WTC11 (cell line): ENCODE data around the gene HPS5.

Source experiments
- AR ChIP-seq: fragments of 250-450 bp; sonication (Bioruptor Pico); IDR thresholded peaks from 2 replicates; pipeline ENCODE4 v1.9.0; 2021; ENCODE audit warnings: mild to moderate bottlenecking
- ARID4B ChIP-seq: sonication (generic); formaldehyde crosslinking; IDR thresholded peaks from 2 replicates; pipeline ENCODE4 v1.8.0; 2023; ENCODE audit warnings: missing genetic modification reagents, mild to moderate bottlenecking, borderline replicate concordance
- CREB1 ChIP-seq: sonication (generic); formaldehyde crosslinking; IDR thresholded peaks from 2 replicates; pipeline ENCODE4 v1.8.0; 2023; ENCODE audit warnings: mild to moderate bottlenecking, missing genetic modification reagents
- CREM ChIP-seq: sonication (generic); formaldehyde crosslinking; IDR thresholded peaks from 2 replicates; pipeline ENCODE4 v1.8.1; 2022; ENCODE audit warnings: mild to moderate bottlenecking, missing genetic modification reagents, moderate library complexity
- ELF4 ChIP-seq: sonication (generic); formaldehyde crosslinking; IDR thresholded peaks from 2 replicates; pipeline ENCODE4 v1.8.1; 2022; ENCODE audit warnings: low read depth, mild to moderate bottlenecking, moderate library complexity, missing genetic modification reagents
- EMX1 ChIP-seq: fragments of 250-450 bp; sonication (Bioruptor Pico); IDR thresholded peaks from 2 replicates; pipeline ENCODE4 v1.8.0; 2021; ENCODE audit warnings: mild to moderate bottlenecking
- FOXK1 ChIP-seq: sonication (generic); formaldehyde crosslinking; IDR thresholded peaks from 2 replicates; pipeline ENCODE4 v1.8.0; 2022; ENCODE audit warnings: mild to moderate bottlenecking, moderate library complexity, missing genetic modification reagents
- NR2C2 ChIP-seq: sonication (generic); formaldehyde crosslinking; IDR thresholded peaks from 2 replicates; pipeline ENCODE4 v1.8.0; 2022; ENCODE audit warnings: mild to moderate bottlenecking, missing genetic modification reagents
- SP1 ChIP-seq: sonication (generic); formaldehyde crosslinking; conservative IDR thresholded peaks from 2 replicates; pipeline ENCODE4 v1.8.1; 2022; ENCODE audit warnings: missing genetic modification reagents
- ZSCAN18 ChIP-seq: fragments of 250-450 bp; sonication (Bioruptor Pico); IDR thresholded peaks from 2 replicates; pipeline ENCODE4 v2.1.2; 2022; ENCODE audit warnings: mild to moderate bottlenecking, moderate library complexity
- TF ChIP-seq, protein P1 (sequence below): sonication (generic); formaldehyde crosslinking; IDR thresholded peaks from 2 replicates; pipeline ENCODE4 v1.8.0; 2023; ENCODE audit warnings: missing genetic modification reagents
- TF ChIP-seq, protein P2 (sequence below): fragments of 200-600 bp; IDR thresholded peaks from 2 replicates; pipeline ENCODE4 v1.8.0; 2022; ENCODE audit warnings: antibody characterized with exemption

DNA sequence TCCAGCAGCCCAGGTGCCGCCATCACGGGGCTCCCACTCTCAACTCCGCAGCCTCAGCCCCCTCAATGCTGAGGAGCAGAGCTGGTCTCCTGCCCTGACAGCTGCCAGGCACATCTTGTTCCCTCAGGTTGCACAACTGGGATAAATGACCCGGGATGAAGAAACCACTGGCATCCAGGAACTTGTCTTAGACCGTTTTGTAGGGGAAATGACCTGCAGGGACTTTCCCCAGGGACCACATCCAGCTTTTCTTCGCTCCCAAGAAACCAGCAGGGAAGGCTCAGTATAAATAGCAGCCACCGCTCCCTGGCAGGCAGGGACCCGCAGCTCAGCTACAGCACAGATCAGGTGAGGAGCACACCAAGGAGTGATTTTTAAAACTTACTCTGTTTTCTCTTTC lies 56.0 kb downstream of the HPS5 start, which contains the start of gene SAA1:
- TF ChIP-seq ZSCAN18 (CRISPR knock-in tag) (no peak), SP1 (CRISPR knock-in tag) (no peak), FOXK1 (CRISPR knock-in tag) (no peak), NR2C2 (CRISPR knock-in tag) (no peak), ELF4 (no peak), EMX1 (no peak), ARID4B (no peak), AR (no peak), CREM (no peak), CREB1 (CRISPR knock-in tag) (no peak)
- TF ChIP-seq, protein P1, sequence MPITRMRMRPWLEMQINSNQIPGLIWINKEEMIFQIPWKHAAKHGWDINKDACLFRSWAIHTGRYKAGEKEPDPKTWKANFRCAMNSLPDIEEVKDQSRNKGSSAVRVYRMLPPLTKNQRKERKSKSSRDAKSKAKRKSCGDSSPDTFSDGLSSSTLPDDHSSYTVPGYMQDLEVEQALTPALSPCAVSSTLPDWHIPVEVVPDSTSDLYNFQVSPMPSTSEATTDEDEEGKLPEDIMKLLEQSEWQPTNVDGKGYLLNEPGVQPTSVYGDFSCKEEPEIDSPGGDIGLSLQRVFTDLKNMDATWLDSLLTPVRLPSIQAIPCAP: no peak
- TF ChIP-seq, protein P2, sequence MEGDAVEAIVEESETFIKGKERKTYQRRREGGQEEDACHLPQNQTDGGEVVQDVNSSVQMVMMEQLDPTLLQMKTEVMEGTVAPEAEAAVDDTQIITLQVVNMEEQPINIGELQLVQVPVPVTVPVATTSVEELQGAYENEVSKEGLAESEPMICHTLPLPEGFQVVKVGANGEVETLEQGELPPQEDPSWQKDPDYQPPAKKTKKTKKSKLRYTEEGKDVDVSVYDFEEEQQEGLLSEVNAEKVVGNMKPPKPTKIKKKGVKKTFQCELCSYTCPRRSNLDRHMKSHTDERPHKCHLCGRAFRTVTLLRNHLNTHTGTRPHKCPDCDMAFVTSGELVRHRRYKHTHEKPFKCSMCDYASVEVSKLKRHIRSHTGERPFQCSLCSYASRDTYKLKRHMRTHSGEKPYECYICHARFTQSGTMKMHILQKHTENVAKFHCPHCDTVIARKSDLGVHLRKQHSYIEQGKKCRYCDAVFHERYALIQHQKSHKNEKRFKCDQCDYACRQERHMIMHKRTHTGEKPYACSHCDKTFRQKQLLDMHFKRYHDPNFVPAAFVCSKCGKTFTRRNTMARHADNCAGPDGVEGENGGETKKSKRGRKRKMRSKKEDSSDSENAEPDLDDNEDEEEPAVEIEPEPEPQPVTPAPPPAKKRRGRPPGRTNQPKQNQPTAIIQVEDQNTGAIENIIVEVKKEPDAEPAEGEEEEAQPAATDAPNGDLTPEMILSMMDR: no peak
